ENCODE results near the gene NUP188. TPM values are rescaled to one million over a fixed set of nuclear protein-coding genes. Genes with fewer than 3 reads are reported as not detected.
A peak's percentile ranks its signal among the peaks of the same experiment; 100 is the strongest.

NUP188 gene
- total RNA-seq, 2 donors from 2014 or later, result 34.6 to 88.6 TPM

GRCh38 chr9:128903871-128904620 lies 43.5 kb upstream of the NUP188 start:
- peaks cover 11 to 15% of the 10 kb centered on the region in 2 donors for H3K36me3 ChIP-seq
- WGBS, result 92% methylated on average over 10 of the region's 10 CpGs
- no peaks in the 10 kb centered on the region for H3K9me3 ChIP-seq
- peak overlapping the region; percentile 18 to 87 for H3K27ac ChIP-seq
- no peaks in the 10 kb centered on the region for H3K27me3 ChIP-seq (replicated peaks; ENCODE audit: insufficient read depth)
- TF ChIP-seq CTCF (IDR thresholded peaks at IDR 0.05) (no peak), POLR2AphosphoS5 (IDR thresholded peaks at IDR 0.05) (no peak), POLR2A (IDR thresholded peaks at IDR 0.05) (no peak)
- no peak overlapping the region for H3K4me3 ChIP-seq
- intact Hi-C loops (cut with DNase I), result no loop called here
- no peak for DNase-seq (ENCODE audit: low spot score)
- H3K4me1 ChIP-seq (replicated peaks), result peaks cover 4% of the 10 kb centered on the region

- no peaks in the 10 kb centered on the region for H3K9me3 ChIP-seq
- intact Hi-C loops (cut with DNase I), result no loop called here
- H3K27me3 ChIP-seq (replicated peaks; ENCODE audit: insufficient read depth), result no peaks in the 10 kb centered on the region
- peaks cover 8% of the 10 kb centered on the region for H3K4me1 ChIP-seq (replicated peaks)
- no peak for DNase-seq (ENCODE audit: low spot score)
- 93% methylated on average over 7 of the region's 7 CpGs for WGBS
- H3K4me3 ChIP-seq, result no peak overlapping the region
- no peak overlapping the region for H3K27ac ChIP-seq
- peaks cover 15 to 20% of the 10 kb centered on the region in 2 donors for H3K36me3 ChIP-seq
- TF ChIP-seq POLR2AphosphoS5 (IDR thresholded peaks at IDR 0.05), result no peak
- no peak for TF ChIP-seq POLR2A (IDR thresholded peaks at IDR 0.05)
- TF ChIP-seq CTCF (IDR thresholded peaks at IDR 0.05), result no peak
These were observed 41.5 kb upstream of the NUP188 start for GRCh38 chr9:128905964-128906363.

- no peak for DNase-seq (ENCODE audit: low spot score)
- intact Hi-C loops (cut with DNase I), result no loop called here
- Histone ChIP-seq H3K4me1 (replicated peaks) (peaks cover 13% of the 10 kb centered on the region), H3K4me3 (no peak overlapping the region), H3K27me3 (replicated peaks; ENCODE audit: insufficient read depth) (no peaks in the 10 kb centered on the region), H3K27ac (no peak overlapping the region), H3K9me3 (no peaks in the 10 kb centered on the region), H3K36me3 (peaks cover 15 to 20% of the 10 kb centered on the region in 2 donors)
- 58% methylated on average over 2 of the region's 2 CpGs for WGBS
- no peak for TF ChIP-seq POLR2A (IDR thresholded peaks at IDR 0.05)
- no peak for TF ChIP-seq POLR2AphosphoS5 (IDR thresholded peaks at IDR 0.05)
- TF ChIP-seq CTCF (IDR thresholded peaks at IDR 0.05), result no peak
These were observed 40.8 kb upstream of the NUP188 start for GRCh38 chr9:128906741-128907140.

- Histone ChIP-seq H3K27me3 (replicated peaks; ENCODE audit: insufficient read depth) (no peaks in the 10 kb centered on the region), H3K4me1 (replicated peaks) (peaks cover 19% of the 10 kb centered on the region), H3K9me3 (no peaks in the 10 kb centered on the region), H3K4me3 (no peak overlapping the region), H3K36me3 (peaks cover 15 to 20% of the 10 kb centered on the region in 2 donors), H3K27ac (no peak overlapping the region)
- 98% methylated on average over 24 of the region's 24 CpGs for WGBS
- intact Hi-C loops (cut with DNase I), result no loop called here
- DNase-seq (ENCODE audit: low spot score), result no peak
- TF ChIP-seq CTCF (IDR thresholded peaks at IDR 0.05), result no peak
- TF ChIP-seq POLR2AphosphoS5 (IDR thresholded peaks at IDR 0.05), result no peak
- no peak for TF ChIP-seq POLR2A (IDR thresholded peaks at IDR 0.05)
These were observed 39.1 kb upstream of the NUP188 start for GRCh38 chr9:128908372-128908771.

GRCh38 chr9:128909859-128910258 lies 37.6 kb upstream of the NUP188 start:
- intact Hi-C loops (cut with DNase I), result no loop called here
- H3K27me3 ChIP-seq (replicated peaks; ENCODE audit: insufficient read depth), result no peaks in the 10 kb centered on the region
- DNase-seq (ENCODE audit: low spot score), result no peak
- peaks cover 24% of the 10 kb centered on the region for H3K4me1 ChIP-seq (replicated peaks)
- no peaks in the 10 kb centered on the region for H3K9me3 ChIP-seq
- peak overlapping the region in 1 of 2 donors; percentile 31 for H3K27ac ChIP-seq
- peaks cover 15 to 20% of the 10 kb centered on the region in 2 donors for H3K36me3 ChIP-seq
- no peak for TF ChIP-seq POLR2A (IDR thresholded peaks at IDR 0.05)
- no peak for TF ChIP-seq POLR2AphosphoS5 (IDR thresholded peaks at IDR 0.05)
- TF ChIP-seq CTCF (IDR thresholded peaks at IDR 0.05), result no peak
- 79% methylated on average over 2 of the region's 4 CpGs for WGBS
- H3K4me3 ChIP-seq, result no peak overlapping the region
